GM19463 (cell line): Measurements from ENCODE around the gene EGFR.

Source experiments
- ATAC-seq: cut with Tn5 transposase; IDR thresholded peaks from one replicate; pipeline ENCODE4 v1.9.1; 2021; ENCODE audit warnings: mild to moderate bottlenecking, moderate library complexity; ENCODE audit not compliant: unreplicated experiment

The EGFR gene

GRCh38 chr7:55018361-55019190 is at the start of gene EGFR:
EGFR (plus strand) TSS chr7:55019017; CDS start chr7:55019278, 261 bp downstream.
- ATAC-seq = peak; percentile 59

- no peak for ATAC-seq
These were observed 49.4 kb upstream of the EGFR start for GRCh38 chr7:54969208-54969967.

- ATAC-seq = no peak
These were observed 46.0 kb upstream of the EGFR start for GRCh38 chr7:54972733-54973294.

GRCh38 chr7:54978364-54979116 is 40.3 kb upstream of the EGFR start:
- no peak for ATAC-seq

- no peak for ATAC-seq
These were observed 38.3 kb upstream of the EGFR start for GRCh38 chr7:54980521-54980920.

- no peak for ATAC-seq
These were observed 36.9 kb upstream of the EGFR start for GRCh38 chr7:54981913-54982312.

- ATAC-seq = no peak
These were observed 33.1 kb upstream of the EGFR start for GRCh38 chr7:54985426-54986330.

GRCh38 chr7:54986716-54987115 is 32.1 kb upstream of the EGFR start:
- no peak for ATAC-seq

- no peak for ATAC-seq
These were observed 31.0 kb upstream of the EGFR start for GRCh38 chr7:54987772-54988171.

- no peak for ATAC-seq
These were observed 30.3 kb upstream of the EGFR start for GRCh38 chr7:54988516-54988915.

GRCh38 chr7:54989453-54990225 is 29.2 kb upstream of the EGFR start:
- no peak for ATAC-seq

GRCh38 chr7:54991341-54991740 is 27.5 kb upstream of the EGFR start:
- ATAC-seq = no peak

GRCh38 chr7:54992871-54993475 is 25.8 kb upstream of the EGFR start:
- ATAC-seq = no peak

- no peak for ATAC-seq
These were observed 23.7 kb upstream of the EGFR start for GRCh38 chr7:54995166-54995565.

- ATAC-seq = peak; percentile 97
These were observed 23.0 kb upstream of the EGFR start for GRCh38 chr7:54995610-54996363.

- ATAC-seq = no peak
These were observed 22.4 kb upstream of the EGFR start for GRCh38 chr7:54996391-54996790.

GRCh38 chr7:55004579-55004978 is 14.2 kb upstream of the EGFR start:
- no peak for ATAC-seq

GRCh38 chr7:55005241-55005851 is 13.5 kb upstream of the EGFR start:
- ATAC-seq = no peak
